Fibroblast of villous mesenchyme (primary cell): Measurements from ENCODE around the gene SLC35F4. TPM values are rescaled to one million over a fixed set of nuclear protein-coding genes. Genes with fewer than 3 reads are reported as not detected.
"Not testable (repeated sequence)": the region's sequence is repeated elsewhere in the genome, so short reads cannot be mapped to it uniquely, and the experiment has no call there.

Source experiments
- DNase-seq: peaks from one replicate; pipeline ENCODE4 v3.0.0-alpha.2; 2010; ENCODE audit warnings: low read depth
- H3K4me3 ChIP-seq: 2 replicates; pipeline ENCODE4 v1.5.1; 2011; ENCODE audit warnings: low read depth, mild to moderate bottlenecking, low read length
- CTCF ChIP-seq: IDR thresholded peaks from 2 replicates; pipeline ENCODE4 v1.5.1; 2012; ENCODE audit warnings: low read depth, mild to moderate bottlenecking, low read length; ENCODE audit not compliant: insufficient read depth
- total RNA-seq: library from RNA; depleted of rRNA; stranded (reverse); fragments of >200 nt; gene quantifications from 2 replicates; pipeline ENCODE4 v1.2.3, GENCODE V29; 2012

Gene SLC35F4
- total RNA-seq, 1 donor: not detected

- H3K4me3 ChIP-seq: no peak overlapping the region
- no peak for DNase-seq
- no peak for TF ChIP-seq CTCF
Observed at GRCh38 chr14:57870686-57871457, 5.0 kb upstream of the SLC35F4 start.

GRCh38 chr14:57869617-57870016 lies 3.7 kb upstream of the SLC35F4 start:
- DNase-seq: no peak
- no peak for TF ChIP-seq CTCF
- no peak overlapping the region for H3K4me3 ChIP-seq

- no peak for DNase-seq
Observed at GRCh38 chr14:57866199-57866705, 360 bp upstream of the SLC35F4 start.

GRCh38 chr14:57865066-57865402 lies 858 bp downstream of the SLC35F4 start:
- no peak overlapping the region for H3K4me3 ChIP-seq
- DNase-seq: no peak
- no peak for TF ChIP-seq CTCF

More at GRCh38 chr14:57866199-57866705, 360 bp upstream of the SLC35F4 start:
- no peak for TF ChIP-seq CTCF
- no peak overlapping the region for H3K4me3 ChIP-seq

GRCh38 chr14:57864659-57865058 lies 1.2 kb downstream of the SLC35F4 start:
- DNase-seq: no peak
- TF ChIP-seq CTCF: no peak
- H3K4me3 ChIP-seq: no peak overlapping the region

GRCh38 chr14:57863471-57863870 lies 2.4 kb downstream of the SLC35F4 start:
- no peak for DNase-seq
- no peak for TF ChIP-seq CTCF

GRCh38 chr14:57855666-57856065 lies 10.2 kb downstream of the SLC35F4 start:
- not testable (repeated sequence) for DNase-seq, H3K4me3 ChIP-seq

More at GRCh38 chr14:57863471-57863870, 2.4 kb downstream of the SLC35F4 start:
- H3K4me3 ChIP-seq: no peak overlapping the region
